Germinal center (tissue), 1 donor: Measurements from ENCODE around the gene CXCL9.
"Not testable (repeated sequence)": the region's sequence is repeated elsewhere in the genome, so short reads cannot be mapped to it uniquely, and the experiment has no call there.

Experiments
- DNase-seq: peaks from one replicate; pipeline ENCODE4 v3.0.0; 2012; ENCODE audit warnings: mixed read lengths, low spot score

Gene CXCL9

GRCh38 chr4:76007089-76007862 is at the start of gene CXCL9:
TSS of gene CXCL9 (minus strand) at chr4:76007509. CDS start at chr4:76007449, 60 bp downstream.
- no peak for DNase-seq

GRCh38 chr4:76055421-76055820 is 48.1 kb upstream of the CXCL9 start:
- DNase-seq = no peak

GRCh38 chr4:76055016-76055415 is 47.7 kb upstream of the CXCL9 start:
- peak; percentile 64 for DNase-seq

- no peak for DNase-seq
Observed at GRCh38 chr4:76053730-76054129, 46.4 kb upstream of the CXCL9 start.

- not testable (repeated sequence) for DNase-seq
Observed at GRCh38 chr4:76050560-76051050, 43.3 kb upstream of the CXCL9 start.

GRCh38 chr4:76049860-76050416 is 42.6 kb upstream of the CXCL9 start:
- not testable (repeated sequence) for DNase-seq

GRCh38 chr4:76044686-76045085 is 37.4 kb upstream of the CXCL9 start:
- not testable (repeated sequence) for DNase-seq

- not testable (repeated sequence) for DNase-seq
Observed at GRCh38 chr4:76043306-76043705, 36.0 kb upstream of the CXCL9 start.

GRCh38 chr4:76042241-76042998 is 35.1 kb upstream of the CXCL9 start:
- DNase-seq = not testable (repeated sequence)

- DNase-seq = no peak
Observed at GRCh38 chr4:76036855-76037254, 29.5 kb upstream of the CXCL9 start.

- no peak for DNase-seq
Observed at GRCh38 chr4:76035799-76036380, 28.6 kb upstream of the CXCL9 start, which contains the start of gene CXCL11. TSS of gene CXCL11 (minus strand) at chr4:76036070. CDS start at chr4:76035987, 83 bp downstream.

GRCh38 chr4:76035141-76035540 is 27.8 kb upstream of the CXCL9 start:
- DNase-seq = peak; percentile 29

GRCh38 chr4:76029300-76029699 is 22.0 kb upstream of the CXCL9 start:
- no peak for DNase-seq

GRCh38 chr4:76028350-76028765 is 21.0 kb upstream of the CXCL9 start:
- DNase-seq = no peak

GRCh38 chr4:76024065-76024464 is 16.8 kb upstream of the CXCL9 start:
- no peak for DNase-seq

GRCh38 chr4:76023389-76023788 is 16.1 kb upstream of the CXCL9 start, which contains the start of gene CXCL10:
TSS of gene CXCL10 (minus strand) at chr4:76023497. CDS start at chr4:76023431, 66 bp downstream.
- DNase-seq = no peak

- no peak for DNase-seq
Observed at GRCh38 chr4:76022677-76023076, 15.4 kb upstream of the CXCL9 start.

GRCh38 chr4:76022031-76022430 is 14.7 kb upstream of the CXCL9 start:
- no peak for DNase-seq

GRCh38 chr4:76017056-76017686 is 9.9 kb upstream of the CXCL9 start:
- no peak for DNase-seq

- DNase-seq = no peak
Observed at GRCh38 chr4:76016393-76016792, 9.1 kb upstream of the CXCL9 start.

GRCh38 chr4:76013540-76013939 is 6.2 kb upstream of the CXCL9 start:
- DNase-seq = no peak

GRCh38 chr4:76012388-76012801 is 5.1 kb upstream of the CXCL9 start:
- no peak for DNase-seq
